ENCODE measurements around the gene LATS2. TPM values are rescaled to one million over a fixed set of nuclear protein-coding genes. Genes with fewer than 3 reads are reported as not detected.
A peak's percentile ranks its signal among the peaks of the same experiment; 100 is the strongest.
"Not testable (repeated sequence)": the region's sequence is repeated elsewhere in the genome, so short reads cannot be mapped to it uniquely, and the experiment has no call there.

LATS2 gene
- total RNA-seq, 4 donors from 2014 or later: 33.0 to 69.6 (median 37.5) TPM

DNA sequence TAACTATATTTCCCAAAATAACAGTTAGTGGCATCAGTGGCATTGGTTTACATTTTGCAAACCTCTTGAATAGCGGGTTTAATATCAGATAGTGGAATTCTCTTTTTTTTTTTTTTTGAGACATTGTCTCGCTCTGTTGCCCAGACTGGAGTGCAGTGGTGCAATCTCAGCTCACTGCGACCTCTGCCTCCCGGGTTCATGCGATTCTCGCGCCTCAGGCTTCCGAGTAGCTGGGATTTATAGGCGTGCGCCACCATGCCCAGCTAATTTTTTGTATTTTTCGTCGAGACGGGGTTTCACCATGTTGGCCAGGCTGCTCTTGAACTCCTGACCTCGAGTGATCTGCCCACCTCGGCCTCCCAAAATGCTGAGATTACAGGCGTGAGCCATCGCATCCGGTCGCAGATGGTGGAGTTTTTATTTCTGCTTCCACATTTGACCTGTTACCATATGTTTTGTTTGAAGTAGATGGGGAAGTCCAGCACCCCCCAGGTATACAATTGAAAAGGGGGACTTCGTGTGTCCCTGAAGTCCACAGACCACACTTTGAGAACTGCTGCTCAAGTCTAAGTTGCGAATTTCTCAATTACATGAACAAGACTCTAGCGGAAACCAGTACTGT lies 118.3 kb downstream of the LATS2 start:
- no peaks in the 10 kb centered on the region for H3K27me3 ChIP-seq
- peak; percentile 5 to 6 for DNase-seq
- intact Hi-C loops (cut with DNase I): loop anchor here (5.0 to 10.0 kb wide), 3 partner anchors 119 to 534 kb away; partner anchors contain the start of gene LATS2
- no peak overlapping the region for H3K27ac ChIP-seq
- H3K36me3 ChIP-seq: no peaks in the 10 kb centered on the region
- H3K4me1 ChIP-seq: peaks cover 0 to 10% of the 10 kb centered on the region in 2 donors
- TF ChIP-seq, protein P1, sequence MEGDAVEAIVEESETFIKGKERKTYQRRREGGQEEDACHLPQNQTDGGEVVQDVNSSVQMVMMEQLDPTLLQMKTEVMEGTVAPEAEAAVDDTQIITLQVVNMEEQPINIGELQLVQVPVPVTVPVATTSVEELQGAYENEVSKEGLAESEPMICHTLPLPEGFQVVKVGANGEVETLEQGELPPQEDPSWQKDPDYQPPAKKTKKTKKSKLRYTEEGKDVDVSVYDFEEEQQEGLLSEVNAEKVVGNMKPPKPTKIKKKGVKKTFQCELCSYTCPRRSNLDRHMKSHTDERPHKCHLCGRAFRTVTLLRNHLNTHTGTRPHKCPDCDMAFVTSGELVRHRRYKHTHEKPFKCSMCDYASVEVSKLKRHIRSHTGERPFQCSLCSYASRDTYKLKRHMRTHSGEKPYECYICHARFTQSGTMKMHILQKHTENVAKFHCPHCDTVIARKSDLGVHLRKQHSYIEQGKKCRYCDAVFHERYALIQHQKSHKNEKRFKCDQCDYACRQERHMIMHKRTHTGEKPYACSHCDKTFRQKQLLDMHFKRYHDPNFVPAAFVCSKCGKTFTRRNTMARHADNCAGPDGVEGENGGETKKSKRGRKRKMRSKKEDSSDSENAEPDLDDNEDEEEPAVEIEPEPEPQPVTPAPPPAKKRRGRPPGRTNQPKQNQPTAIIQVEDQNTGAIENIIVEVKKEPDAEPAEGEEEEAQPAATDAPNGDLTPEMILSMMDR (IDR thresholded peaks at IDR 0.05): no peak
- no peak for TF ChIP-seq POLR2A (IDR thresholded peaks at IDR 0.05)
- 73 to 79% methylated on average over 22 of the region's 22 CpGs for WGBS, 2 donors
- no peaks in the 10 kb centered on the region for H3K9me3 ChIP-seq
- no peak overlapping the region for H3K4me3 ChIP-seq (replicated peaks in 1 of 3)

DNA sequence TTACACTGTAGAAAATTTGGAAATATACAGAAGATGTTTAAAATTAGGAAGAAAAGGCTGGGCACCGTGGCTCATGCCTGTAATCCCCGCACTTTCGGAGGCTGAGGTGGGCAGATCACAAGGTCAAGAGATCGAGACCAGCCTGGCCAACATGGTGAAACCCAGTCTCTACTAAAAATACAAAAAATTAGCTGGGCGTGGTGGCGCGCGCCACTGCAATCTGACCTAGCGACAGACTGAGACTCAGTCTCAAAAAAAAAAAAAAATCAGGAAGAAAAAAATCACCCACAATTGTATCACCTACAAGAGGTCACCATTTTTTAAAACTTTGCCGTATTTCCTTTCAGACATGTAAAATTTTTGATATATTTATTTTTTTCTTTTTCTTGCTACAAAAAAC lies 120.9 kb downstream of the LATS2 start:
- not testable (repeated sequence) for H3K27me3 ChIP-seq; H3K9me3 ChIP-seq; H3K4me3 ChIP-seq (replicated peaks in 1 of 3); DNase-seq; H3K27ac ChIP-seq; H3K36me3 ChIP-seq; H3K4me1 ChIP-seq
- intact Hi-C loops (cut with DNase I): loop anchor here (5.0 to 10.0 kb wide), 3 partner anchors 122 to 537 kb away; partner anchors contain the start of gene LATS2
- WGBS, 2 donors: 92 to 95% methylated on average over 10 of the region's 10 CpGs

DNA sequence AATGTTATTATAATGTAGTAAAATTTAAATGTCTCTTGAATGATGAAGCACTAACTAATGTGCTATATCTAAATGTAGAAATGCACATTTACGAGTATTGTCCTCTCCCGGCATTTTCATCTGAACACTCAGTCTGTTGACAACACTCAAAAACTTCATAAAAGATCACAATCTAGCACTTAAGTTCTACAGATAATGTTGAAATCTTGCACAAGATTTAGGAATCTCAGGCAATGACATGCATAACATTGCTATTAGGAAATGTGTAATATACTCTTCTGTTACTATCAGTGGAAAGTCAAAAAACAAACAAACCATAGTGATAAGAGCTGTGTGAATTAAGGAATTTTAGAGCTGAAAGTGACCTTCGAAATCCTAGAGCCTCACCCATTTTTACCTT lies 121.3 kb downstream of the LATS2 start:
- no peaks in the 10 kb centered on the region for H3K36me3 ChIP-seq
- intact Hi-C loops (cut with DNase I): loop anchor here (5.0 to 10.0 kb wide), 3 partner anchors 122 to 537 kb away; partner anchors contain the start of gene LATS2
- TF ChIP-seq, protein P1 (IDR thresholded peaks at IDR 0.05): no peak
- TF ChIP-seq POLR2A (IDR thresholded peaks at IDR 0.05): no peak
- H3K27me3 ChIP-seq: no peaks in the 10 kb centered on the region
- no peak for DNase-seq
- H3K4me3 ChIP-seq (replicated peaks in 1 of 3): no peak overlapping the region
- H3K27ac ChIP-seq: no peak overlapping the region
- H3K4me1 ChIP-seq: peaks cover 0 to 5% of the 10 kb centered on the region in 2 donors
- 81 to 82% methylated on average over 3 of the region's 3 CpGs for WGBS, 2 donors
- H3K9me3 ChIP-seq: no peaks in the 10 kb centered on the region

DNA sequence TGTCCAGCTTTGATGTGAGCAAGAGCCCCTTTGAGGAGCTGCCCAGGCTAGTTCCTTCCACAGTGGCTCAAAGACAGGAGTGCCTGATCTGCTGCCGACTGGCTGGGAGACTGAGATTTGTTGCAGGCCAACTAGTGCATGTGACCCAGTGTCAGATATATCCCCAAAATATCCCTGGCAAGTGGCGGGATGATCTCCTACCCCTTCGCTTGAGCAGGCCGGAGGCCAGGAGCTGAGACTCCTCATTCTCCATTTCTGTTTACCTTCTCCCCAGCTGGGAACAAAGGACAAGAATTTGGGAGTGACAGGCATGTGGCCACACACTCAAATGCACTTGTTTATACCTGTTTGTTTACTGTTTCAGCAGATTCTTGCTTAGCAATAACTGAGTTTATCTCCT lies 121.7 kb downstream of the LATS2 start:
- Histone ChIP-seq H3K4me3 (replicated peaks in 1 of 3) (no peak overlapping the region), H3K36me3 (no peaks in the 10 kb centered on the region), H3K9me3 (no peaks in the 10 kb centered on the region), H3K27ac (no peak overlapping the region), H3K27me3 (no peaks in the 10 kb centered on the region), H3K4me1 (peaks cover 0 to 5% of the 10 kb centered on the region in 2 donors)
- no peak for DNase-seq
- 75 to 79% methylated on average over 4 of the region's 4 CpGs for WGBS, 2 donors
- intact Hi-C loops (cut with DNase I): loop anchor here (5.0 to 10.0 kb wide), 3 partner anchors 123 to 538 kb away; partner anchors contain the start of gene LATS2
- TF ChIP-seq, protein P1 (IDR thresholded peaks at IDR 0.05): no peak
- no peak for TF ChIP-seq POLR2A (IDR thresholded peaks at IDR 0.05)

DNA sequence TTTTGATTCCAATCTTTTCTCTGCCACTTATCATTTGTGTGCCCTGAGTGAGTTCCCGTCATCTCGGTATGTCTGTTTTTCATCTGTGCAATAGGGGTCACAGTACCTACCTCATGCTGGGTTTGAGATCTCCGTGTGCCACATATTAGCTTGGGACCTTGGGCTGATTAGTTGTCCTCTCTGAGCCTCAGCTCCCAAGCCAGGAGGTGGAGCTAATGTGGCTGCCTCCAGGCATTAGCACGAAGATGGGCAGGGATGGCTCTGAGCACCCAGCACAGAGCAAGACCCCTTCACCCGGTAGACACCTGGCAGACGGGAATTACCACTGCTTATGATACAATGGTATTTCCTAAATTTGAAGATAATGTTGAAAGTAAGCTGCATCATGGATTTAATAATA lies 123.1 kb downstream of the LATS2 start:
- H3K4me1 ChIP-seq: peaks cover 0 to 3% of the 10 kb centered on the region in 2 donors
- WGBS, 2 donors: 83 to 90% methylated on average over 6 of the region's 6 CpGs
- H3K27me3 ChIP-seq: no peaks in the 10 kb centered on the region
- intact Hi-C loops (cut with DNase I): no loop called here
- no peaks in the 10 kb centered on the region for H3K9me3 ChIP-seq
- DNase-seq: no peak
- no peak overlapping the region for H3K27ac ChIP-seq
- no peaks in the 10 kb centered on the region for H3K36me3 ChIP-seq
- no peak overlapping the region for H3K4me3 ChIP-seq (replicated peaks in 1 of 3)
- TF ChIP-seq, protein P1 (IDR thresholded peaks at IDR 0.05): no peak
- TF ChIP-seq POLR2A (IDR thresholded peaks at IDR 0.05): no peak

All from thyroid gland (tissue), 4 donors.